ENCODE results near the gene SLC2A4RG. TPM values are rescaled to one million over a fixed set of nuclear protein-coding genes. Genes with fewer than 3 reads are reported as not detected.

The SLC2A4RG gene
- total RNA-seq, 1 experiment from 2014 or later, result 121 TPM

- no peak for DNase-seq (ENCODE audit: low read depth, low spot score)
These were observed 39.9 kb upstream of the SLC2A4RG start for GRCh38 chr20:63699466-63700198.

GRCh38 chr20:63700199-63701050 lies 39.2 kb upstream of the SLC2A4RG start:
- Histone ChIP-seq H4K20me1 (ENCODE audit: insufficient read depth) (no peaks in the 10 kb centered on the region), H3K36me3 (ENCODE audit: control insufficient read depth in 1 of 2, insufficient read depth in 2 of 2, low read length in 2 of 2) (peaks cover 1 to 15% of the 10 kb centered on the region in 2 experiments; a peak in 2 of 4 replicates), H3K27me3 (ENCODE audit: insufficient read depth, low read length) (no peaks in the 10 kb centered on the region), H3K79me2 (ENCODE audit: insufficient read depth, low read length) (peaks cover 18% of the 10 kb centered on the region), H2AFZ (ENCODE audit: low read depth, low read length, poor library complexity, severe bottlenecking) (no peak overlapping the region), H3K4me3 (replicated peaks in 1 of 2; ENCODE audit: low read depth in 1 of 2, low read length in 2 of 2) (no peak overlapping the region), H3K4me2 (ENCODE audit: low read length) (peak overlapping the region; percentile 78), H3K9me2 (ENCODE audit: insufficient read depth) (no peaks in the 10 kb centered on the region), H3K4me1 (ENCODE audit: control insufficient read depth in 1 of 2, insufficient read depth in 2 of 2, low read length in 2 of 2) (peaks cover 35 to 75% of the 10 kb centered on the region in 2 experiments), H3K9ac (ENCODE audit: low read length) (peak overlapping the region; percentile 71), H3K27ac (ENCODE audit: low read depth, low read length) (peak overlapping the region; percentile 91), H3K9me3 (ENCODE audit: control insufficient read depth in 1 of 2, insufficient read depth in 1 of 2, low read depth in 1 of 2, low read length in 2 of 2) (no peaks in the 10 kb centered on the region)
- intact Hi-C loops (cut with micrococcal nuclease), result loop anchor here (10.0 kb wide), 1 partner anchor 354 kb away; no protein-coding TSS in a partner anchor
- ChIA-PET CTCF (no interaction called here), POLR2A (interaction anchor here (1.0 kb wide), 1 partner anchor 17 kb away, joined by 3 read pairs; no protein-coding TSS in a partner anchor), RAD21 (ENCODE audit: low non-redundant PET in 1 of 2, low total read pairs in 2 of 2, uncharacterized antibody in 2 of 2, unreplicated experiment in 2 of 2) (no interaction called here)
- DNase-seq (ENCODE audit: low read depth, low spot score), result no peak
- BruUV-seq (replicated peaks), result no TSS peak
- no peak for ATAC-seq
- TF ChIP-seq ZNF274 (IDR thresholded peaks at IDR 0.05; ENCODE audit: low read depth, low read length) (no peak), CEBPB (IDR thresholded peaks at IDR 0.05; ENCODE audit: low read depth) (no peak), ATF3 (IDR thresholded peaks at IDR 0.05) (no peak), MAX (IDR thresholded peaks at IDR 0.05) (no peak), EZH2phosphoT487 (IDR thresholded peaks at IDR 0.05; ENCODE audit: borderline replicate concordance) (no peak), POLR2AphosphoS5 (IDR thresholded peaks at IDR 0.05; ENCODE audit: low read depth, low read length) (no peak; the same call in 1 of the 2 replicates), ZBTB33 (IDR thresholded peaks at IDR 0.05; ENCODE audit: extremely low read depth, insufficient replicate concordance, low read length) (no peak), EZH2 (IDR thresholded peaks at IDR 0.05) (no peak), EGR1 (IDR thresholded peaks at IDR 0.05; ENCODE audit: low read depth) (no peak), CBX3 (IDR thresholded peaks at IDR 0.05; ENCODE audit: low read depth) (no peak), ZFX (IDR thresholded peaks at IDR 0.05) (no peak)

More at GRCh38 chr20:63699466-63700198, 39.9 kb upstream of the SLC2A4RG start:
- ATAC-seq, result peak; percentile 26
- BruUV-seq (replicated peaks), result TSS peak; percentile 29
- no peaks in the 10 kb centered on the region for H3K27me3 ChIP-seq (ENCODE audit: insufficient read depth, low read length)
- POLR2A ChIA-PET, result interaction anchor here (1.3 to 3.1 kb wide), 6 partner anchors 8 to 166 kb away, joined by 3 to 12 read pairs (median 7); partner anchors contain the start of genes ARFRP1, RTEL1, TPD52L2 and ZGPAT
- peak overlapping the region; percentile 78 for H3K4me2 ChIP-seq (ENCODE audit: low read length)
- no peak for TF ChIP-seq ZFX (IDR thresholded peaks at IDR 0.05)
- peak; percentile 42 for TF ChIP-seq POLR2AphosphoS5 (IDR thresholded peaks at IDR 0.05; ENCODE audit: low read depth, low read length)
- peaks cover 35 to 78% of the 10 kb centered on the region in 2 experiments for H3K4me1 ChIP-seq (ENCODE audit: control insufficient read depth in 1 of 2, insufficient read depth in 2 of 2, low read length in 2 of 2)
- no peaks in the 10 kb centered on the region for H3K9me3 ChIP-seq (ENCODE audit: control insufficient read depth in 1 of 2, insufficient read depth in 1 of 2, low read depth in 1 of 2, low read length in 2 of 2)
- H4K20me1 ChIP-seq (ENCODE audit: insufficient read depth), result no peaks in the 10 kb centered on the region
- intact Hi-C loops (cut with micrococcal nuclease), result loop anchor here (5.0 to 10.0 kb wide), 4 partner anchors 117 to 355 kb away; partner anchors contain the start of genes PTK6 and UCKL1
- H2AFZ ChIP-seq (ENCODE audit: low read depth, low read length, poor library complexity, severe bottlenecking), result no peak overlapping the region
- no peaks in the 10 kb centered on the region for H3K9me2 ChIP-seq (ENCODE audit: insufficient read depth)
- RAD21 ChIA-PET (ENCODE audit: low non-redundant PET in 1 of 2, low total read pairs in 2 of 2, uncharacterized antibody in 2 of 2, unreplicated experiment in 2 of 2), result no interaction called here
- H3K36me3 ChIP-seq (ENCODE audit: control insufficient read depth in 1 of 2, insufficient read depth in 2 of 2, low read length in 2 of 2), result peaks cover 0 to 11% of the 10 kb centered on the region in 2 experiments; a peak in 1 of 4 replicates
- peak overlapping the region; percentile 71 for H3K9ac ChIP-seq (ENCODE audit: low read length)
- CTCF ChIA-PET, result interaction anchor here (1.4 to 1.6 kb wide), 2 partner anchors 8 to 162 kb away, joined by 3 to 6 read pairs; partner anchors contain the start of genes ARFRP1, PTK6 and ZGPAT
- H3K79me2 ChIP-seq (ENCODE audit: insufficient read depth, low read length), result peaks cover 10% of the 10 kb centered on the region; the same call in 1 of the 2 replicates
- peak overlapping the region; percentile 37 to 41 for H3K4me3 ChIP-seq (replicated peaks in 1 of 2; ENCODE audit: low read depth in 1 of 2, low read length in 2 of 2)
- H3K27ac ChIP-seq (ENCODE audit: low read depth, low read length), result peak overlapping the region; percentile 91

Measured in HCT116 (cell line).